Heart left ventricle (tissue), 13 donors: ENCODE results near the gene MGLL.

Experiments used
- POLR2A ChIP-seq, 2 donors: fragments of 450-650 bp; IDR thresholded peaks; one replicate each; pipeline ENCODE4 v1.6.1; 2017; ENCODE audit warnings: antibody characterized with exemption in 2 of 2, mild to moderate bottlenecking in 2 of 2, moderate library complexity in 2 of 2
- TF ChIP-seq, protein P1 (sequence below), 12 donors: fragments of 200-600 bp; sonication (generic) in 4 of 12; IDR thresholded peaks; one replicate each; pipeline versions ENCODE4 v1.5.0 to v1.8.0; 2018 to 2022; ENCODE audit warnings: antibody characterized with exemption in 12 of 12, mild to moderate bottlenecking in 5 of 12
- donor health status: ischemic (EF 13 %, LVEDD 7.1; RV severe dilation, severe dysfunction).
- donor health status: DM: no; HTN: yes; CAD: no.
- donor health status: DM: no; HTN: no; CAD: no.
- donor health status: ischemic (EF 25% LVEDD 6.9; RV normal size, moderate dysfunction).
- donor health status: ischemic (EF 25% LVEDD 5.7; RV mildly dilated, moderate dysfunction).
- donor health status: ischemic (EF 35%, LVEDD 5.7; RV mildly dilated, moderate dysfunction).
- donor health status: nonischemic (EF 11% LVEDD 7.7; RV severe dilation, severe dysfunction).
- donor health status: DM: yes; HTN: yes; CAD: no.
- donor health status: PGD.
- donor health status: ischemic (EF 29% LVEDD 5.4; RV normal size, mild dysfunction).
- donor health status: nonischemic (EF 23%, LVEDD 6.1; RV moderate dilation, normal function).

DNA sequence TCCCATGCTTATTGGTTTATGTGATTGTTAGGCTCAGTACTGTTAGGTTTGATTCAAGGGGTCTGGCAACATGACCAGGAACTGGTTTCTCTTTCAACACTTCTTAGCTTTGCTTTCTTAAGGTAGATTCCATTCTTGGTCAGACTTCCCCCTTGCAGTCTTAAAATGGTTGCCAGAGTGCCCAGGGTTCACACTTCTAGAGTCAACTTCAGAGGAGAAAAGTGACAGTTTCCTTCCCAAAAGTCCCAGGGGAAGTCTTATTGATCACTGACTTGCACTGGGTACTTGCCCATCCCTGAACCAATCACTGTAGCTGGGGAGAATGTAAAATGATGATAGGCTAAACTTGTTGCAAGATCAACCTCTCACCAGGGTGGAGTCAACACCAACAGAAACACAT is 14.1 kb downstream of the MGLL start:
- TF ChIP-seq, protein P1, sequence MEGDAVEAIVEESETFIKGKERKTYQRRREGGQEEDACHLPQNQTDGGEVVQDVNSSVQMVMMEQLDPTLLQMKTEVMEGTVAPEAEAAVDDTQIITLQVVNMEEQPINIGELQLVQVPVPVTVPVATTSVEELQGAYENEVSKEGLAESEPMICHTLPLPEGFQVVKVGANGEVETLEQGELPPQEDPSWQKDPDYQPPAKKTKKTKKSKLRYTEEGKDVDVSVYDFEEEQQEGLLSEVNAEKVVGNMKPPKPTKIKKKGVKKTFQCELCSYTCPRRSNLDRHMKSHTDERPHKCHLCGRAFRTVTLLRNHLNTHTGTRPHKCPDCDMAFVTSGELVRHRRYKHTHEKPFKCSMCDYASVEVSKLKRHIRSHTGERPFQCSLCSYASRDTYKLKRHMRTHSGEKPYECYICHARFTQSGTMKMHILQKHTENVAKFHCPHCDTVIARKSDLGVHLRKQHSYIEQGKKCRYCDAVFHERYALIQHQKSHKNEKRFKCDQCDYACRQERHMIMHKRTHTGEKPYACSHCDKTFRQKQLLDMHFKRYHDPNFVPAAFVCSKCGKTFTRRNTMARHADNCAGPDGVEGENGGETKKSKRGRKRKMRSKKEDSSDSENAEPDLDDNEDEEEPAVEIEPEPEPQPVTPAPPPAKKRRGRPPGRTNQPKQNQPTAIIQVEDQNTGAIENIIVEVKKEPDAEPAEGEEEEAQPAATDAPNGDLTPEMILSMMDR (IDR thresholded peaks at IDR 0.05) = no peak
- no peak for TF ChIP-seq POLR2A (IDR thresholded peaks at IDR 0.05)
